GM23248 (cell line): Measurements from ENCODE around the gene IL17REL.

ENCODE experiments used
- EZH2 ChIP-seq: fragments of 200-600 bp; sonication (generic); IDR thresholded peaks from 2 replicates; pipeline ENCODE4 v1.6.1; 2018; ENCODE audit warnings: antibody characterized with exemption, mild to moderate bottlenecking; ENCODE audit not compliant: insufficient read depth, poor library complexity, severe bottlenecking
- EZH2phosphoT487 ChIP-seq: fragments of 200-600 bp; sonication (generic); IDR thresholded peaks from 2 replicates; pipeline ENCODE4 v1.6.1; 2018; ENCODE audit warnings: antibody characterized with exemption, moderate library complexity, mild to moderate bottlenecking, low read depth; ENCODE audit not compliant: insufficient read depth

DNA sequence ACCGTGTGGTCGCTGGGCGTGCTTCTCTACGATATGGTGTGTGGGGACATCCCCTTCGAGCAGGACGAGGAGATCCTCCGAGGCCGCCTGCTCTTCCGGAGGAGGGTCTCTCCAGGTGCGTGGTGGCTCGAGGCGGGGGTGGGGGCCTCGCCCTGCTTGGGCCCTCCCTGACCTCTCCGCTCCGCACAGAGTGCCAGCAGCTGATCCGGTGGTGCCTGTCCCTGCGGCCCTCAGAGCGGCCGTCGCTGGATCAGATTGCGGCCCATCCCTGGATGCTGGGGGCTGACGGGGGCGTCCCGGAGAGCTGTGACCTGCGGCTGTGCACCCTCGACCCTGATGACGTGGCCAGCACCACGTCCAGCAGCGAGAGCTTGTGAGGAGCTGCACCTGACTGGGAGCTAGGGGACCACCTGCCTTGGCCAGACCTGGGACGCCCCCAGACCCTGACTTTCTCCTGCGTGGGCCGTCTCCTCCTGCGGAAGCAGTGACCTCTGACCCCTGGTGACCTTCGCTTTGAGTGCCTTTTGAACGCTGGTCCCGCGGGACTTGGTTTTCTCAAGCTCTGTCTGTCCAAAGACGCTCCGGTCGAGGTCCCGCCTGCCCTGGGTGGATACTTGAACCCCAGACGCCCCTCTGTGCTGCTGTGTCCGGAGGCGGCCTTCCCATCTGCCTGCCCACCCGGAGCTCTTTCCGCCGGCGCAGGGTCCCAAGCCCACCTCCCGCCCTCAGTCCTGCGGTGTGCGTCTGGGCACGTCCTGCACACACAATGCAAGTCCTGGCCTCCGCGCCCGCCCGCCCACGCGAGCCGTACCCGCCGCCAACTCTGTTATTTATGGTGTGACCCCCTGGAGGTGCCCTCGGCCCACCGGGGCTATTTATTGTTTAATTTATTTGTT, 49.6 kb downstream of the IL17REL start:
- TF ChIP-seq EZH2 (no peak), EZH2phosphoT487 (no peak)
